ENCODE measurements around the gene FBXW9. TPM values are rescaled to one million over a fixed set of nuclear protein-coding genes. Genes with fewer than 3 reads are reported as not detected.
A peak's percentile ranks its signal among the peaks of the same experiment; 100 is the strongest.

FBXW9 gene
- total RNA-seq, 4 donors from 2014 or later = 3.8 to 7.5 (median 4.1) TPM

GRCh38 chr19:12641456-12641855 lies 55.0 kb downstream of the FBXW9 start:
- Histone ChIP-seq H3K36me3 (no peaks in the 10 kb centered on the region), H3K9me3 (no peaks in the 10 kb centered on the region), H3K27me3 (no peaks in the 10 kb centered on the region), H3K27ac (no peak overlapping the region), H3K4me1 (peaks cover 0 to 13% (median 10%) of the 10 kb centered on the region in 3 donors), H3K4me3 (no peak overlapping the region)
- ATAC-seq = no peak
- TF ChIP-seq POLR2A (IDR thresholded peaks at IDR 0.05) = no peak
- TF ChIP-seq EP300 (IDR thresholded peaks at IDR 0.05) = no peak
- TF ChIP-seq CTCF (IDR thresholded peaks at IDR 0.05) = no peak
- no peak for TF ChIP-seq POLR2AphosphoS5 (IDR thresholded peaks at IDR 0.05)
- WGBS, 2 donors (ENCODE audit: low coverage in 1 of 2) = 34 to 57% methylated on average over 5 of the region's 13 CpGs

- Histone ChIP-seq H3K4me3 (peak overlapping the region in 1 of 2 donors; percentile 36), H3K4me1 (peaks cover 0 to 13% (median 10%) of the 10 kb centered on the region in 3 donors), H3K27ac (peak overlapping the region in 1 of 4 donors; percentile 7), H3K9me3 (no peaks in the 10 kb centered on the region), H3K36me3 (no peaks in the 10 kb centered on the region), H3K27me3 (no peaks in the 10 kb centered on the region)
- peak in 3 of 4 experiments; percentile 72 to 86 (median 74) for TF ChIP-seq CTCF (IDR thresholded peaks at IDR 0.05)
- no peak for TF ChIP-seq POLR2A (IDR thresholded peaks at IDR 0.05)
- peak; percentile 92 for ATAC-seq
- 0% methylated on average over 5 of the region's 39 CpGs; no CpG with 5 or more reads in 1 of the 2 donors for WGBS, 2 donors (ENCODE audit: low coverage in 1 of 2)
Measured at GRCh38 chr19:12639901-12640613, 56.4 kb downstream of the FBXW9 start.

Small RNA genes lying within 50 kb of the gene (small RNA-seq; reads per million reads assigned to genes)
- 501 to 721 (median 686) reads per million in 4 donors for gene SNORD41

Other genes with a start within 250 kb of the FBXW9 start
- 1 to 10 TPM; 3.1 to 3.6 (median 3.3) TPM for gene ZNF709, start 211.8 kb downstream of the FBXW9 start, total RNA-seq
- gene ZNF564, start 145.1 kb downstream of the FBXW9 start, total RNA-seq = 10 to 100 TPM in 3 of 4 donors, 1 to 10 TPM in 1; 6.8 to 14.6 (median 13.8) TPM
- gene ZNF490, start 85.8 kb downstream of the FBXW9 start, total RNA-seq = 1 to 10 TPM; 5.1 to 8.6 (median 6.7) TPM
- 10 to 100 TPM; 16.7 to 29.7 (median 20.4) TPM for gene ZNF791, start 85.7 kb downstream of the FBXW9 start, total RNA-seq
- gene MAN2B1, start 29.9 kb downstream of the FBXW9 start, total RNA-seq = 10 to 100 TPM; 61.3 to 98.1 (median 70.8) TPM
- 10 to 100 TPM in 3 of 4 donors, 1 to 10 TPM in 1; 8.8 to 19.8 (median 15.5) TPM for gene WDR83, start 29.8 kb downstream of the FBXW9 start, total RNA-seq
- gene DHPS, start 14.8 kb downstream of the FBXW9 start, total RNA-seq = 100 to 1,000 TPM in 1 of 4 donors, 10 to 100 TPM in 3; 77.3 to 122 (median 92.1) TPM
- gene GNG14, start 8.6 kb downstream of the FBXW9 start, total RNA-seq = not detected
- gene TNPO2, start 27.3 kb upstream of the FBXW9 start, total RNA-seq = 10 to 100 TPM; 52.0 to 89.2 (median 76.1) TPM
- gene TRIR, start 38.1 kb upstream of the FBXW9 start, total RNA-seq = 100 to 1,000 TPM; 364 to 432 (median 398) TPM
- 10 to 100 TPM; 47.3 to 58.2 (median 55.8) TPM for gene GET3, start 40.9 kb upstream of the FBXW9 start, total RNA-seq
- not detected for gene BEST2, start 55.2 kb upstream of the FBXW9 start, total RNA-seq
- gene HOOK2, start 78.9 kb upstream of the FBXW9 start, total RNA-seq = 10 to 100 TPM; 13.5 to 24.1 (median 14.6) TPM
- gene JUNB, start 94.9 kb upstream of the FBXW9 start, total RNA-seq = 100 to 1,000 TPM in 3 of 4 donors, 10 to 100 TPM in 1; 99.3 to 614 (median 168) TPM
- 100 to 1,000 TPM; 178 to 303 (median 227) TPM for gene PRDX2, start 105.2 kb upstream of the FBXW9 start, total RNA-seq
- gene THSD8, start 105.4 kb upstream of the FBXW9 start, total RNA-seq = not detected
- gene RNASEH2A, start 110.0 kb upstream of the FBXW9 start, total RNA-seq = 1 to 10 TPM; 2.0 to 9.4 (median 3.7) TPM
- gene RTBDN, start 137.9 kb upstream of the FBXW9 start, total RNA-seq = 1 to 10 TPM in 1 of 4 donors, not detected in 3; 1.1 TPM
- gene MAST1, start 141.9 kb upstream of the FBXW9 start, total RNA-seq = 1 to 10 TPM in 1 of 4 donors, under 1 TPM in 1, not detected in 2; 0.15 to 1.5 TPM
- 10 to 100 TPM; 22.3 to 37.1 (median 32.9) TPM for gene DNASE2, start 184.8 kb upstream of the FBXW9 start, total RNA-seq
- gene KLF1, start 190.6 kb upstream of the FBXW9 start, total RNA-seq = not detected
- gene GCDH, start 194.5 kb upstream of the FBXW9 start, total RNA-seq = 10 to 100 TPM; 46.7 to 87.6 (median 56.3) TPM
- under 1 TPM in 1 of 4 donors, not detected in 3; 0.62 TPM for gene SYCE2, start 222.7 kb upstream of the FBXW9 start, total RNA-seq
- 10 to 100 TPM; 32.2 to 36.1 (median 33.2) TPM for gene FARSA, start 237.1 kb upstream of the FBXW9 start, total RNA-seq
- gene CALR, start 242.0 kb upstream of the FBXW9 start, total RNA-seq = 100 to 1,000 TPM; 218 to 410 (median 280) TPM
- gene RAD23A, start 249.2 kb upstream of the FBXW9 start, total RNA-seq = 100 to 1,000 TPM; 133 to 219 (median 158) TPM